ENCODE results near the gene ABCB9.

Gene ABCB9

GRCh38 chr12:122994140-122994675 lies 27.9 kb upstream of the ABCB9 start:
- DNase-seq: no peak

GRCh38 chr12:122992386-122992785 lies 26.1 kb upstream of the ABCB9 start:
- DNase-seq: no peak

GRCh38 chr12:122991623-122992275 lies 25.5 kb upstream of the ABCB9 start:
- no peak for DNase-seq

GRCh38 chr12:122990961-122991622 lies 24.8 kb upstream of the ABCB9 start:
- DNase-seq: no peak

GRCh38 chr12:122990561-122990960 lies 24.3 kb upstream of the ABCB9 start:
- no peak for DNase-seq

- no peak for DNase-seq
Measured at GRCh38 chr12:122989874-122990419, 23.7 kb upstream of the ABCB9 start.

- no peak for DNase-seq
Measured at GRCh38 chr12:122989225-122989839, 23.1 kb upstream of the ABCB9 start.

- DNase-seq: no peak
Measured at GRCh38 chr12:122988612-122989212, 22.4 kb upstream of the ABCB9 start.

GRCh38 chr12:122988036-122988435 lies 21.8 kb upstream of the ABCB9 start:
- DNase-seq: no peak

GRCh38 chr12:122987086-122987951 lies 21.1 kb upstream of the ABCB9 start:
- DNase-seq: no peak

GRCh38 chr12:122986258-122986871 lies 20.1 kb upstream of the ABCB9 start:
- no peak for DNase-seq

- no peak for DNase-seq
Measured at GRCh38 chr12:122985338-122986257, 19.3 kb upstream of the ABCB9 start.

GRCh38 chr12:122984612-122985337 lies 18.5 kb upstream of the ABCB9 start:
- no peak for DNase-seq

- no peak for DNase-seq
Measured at GRCh38 chr12:122983789-122984515, 17.7 kb upstream of the ABCB9 start.

GRCh38 chr12:122982963-122983788 lies 16.9 kb upstream of the ABCB9 start:
- no peak for DNase-seq

- no peak for DNase-seq
Measured at GRCh38 chr12:122982477-122982815, 16.2 kb upstream of the ABCB9 start.

- DNase-seq: no peak
Measured at GRCh38 chr12:122981587-122982476, 15.6 kb upstream of the ABCB9 start.

Data from fibroblast of skin of right biceps (primary cell).